GM12878 (cell line): ENCODE measurements around the gene NOSTRIN.

Source experiments
- BHLHE40 ChIP-seq, 2 experiments: fragments of 450-650 bp in 1 of 2; IDR thresholded peaks; 2 replicates each; pipeline ENCODE4 v1.6.1; 2011 to 2017; ENCODE audit warnings: low read depth in 2 of 2, borderline replicate concordance in 1 of 2, improper control_type of control experiment in 1 of 2, low read length in 1 of 2, mild to moderate bottlenecking in 1 of 2
- CREB1 ChIP-seq: IDR thresholded peaks from 2 replicates; pipeline ENCODE4 v1.6.1; 2012; ENCODE audit warnings: low read depth, mild to moderate bottlenecking, inconsistent platforms
- CTCF ChIP-seq, 3 experiments: IDR thresholded peaks in 2 of 3; conservative IDR thresholded peaks in 1 of 3; 2 replicates each; pipeline ENCODE4 v1.5.1; 2011; ENCODE audit warnings: low read depth in 3 of 3, low read length in 3 of 3, mild to moderate bottlenecking in 3 of 3, control low read depth in 2 of 3, moderate library complexity in 2 of 3, inconsistent platforms in 1 of 3, mixed read lengths in 1 of 3; ENCODE audit not compliant: control insufficient read depth in 2 of 3, insufficient read depth in 1 of 3; ENCODE audit errors: extremely low read depth in 1 of 3
- JUND ChIP-seq: IDR thresholded peaks from 2 replicates; pipeline ENCODE4 v1.6.1; 2012; ENCODE audit warnings: low read depth, mild to moderate bottlenecking, low read length, improper control_type of control experiment, moderate library complexity
- KDM1A ChIP-seq: fragments of 200-600 bp; sonication (generic); IDR thresholded peaks from 2 replicates; pipeline ENCODE4 v1.6.1; 2016; ENCODE audit warnings: borderline replicate concordance
- REST ChIP-seq: IDR thresholded peaks from 2 replicates; pipeline ENCODE4 v1.6.1; 2012; ENCODE audit warnings: mild to moderate bottlenecking, low read depth, low read length
- SP1 ChIP-seq: IDR thresholded peaks from one replicate; pipeline ENCODE4 v1.6.1; 2011; ENCODE audit warnings: low read depth, low read length
- USF2 ChIP-seq: IDR thresholded peaks from 2 replicates; pipeline ENCODE4 v1.6.1; 2011; ENCODE audit warnings: low read depth, low read length, improper control_type of control experiment, borderline replicate concordance
- ZBTB33 ChIP-seq: fragments of 450-650 bp; IDR thresholded peaks from 2 replicates; pipeline ENCODE4 v1.6.1; 2017; ENCODE audit warnings: mild to moderate bottlenecking
- TF ChIP-seq, protein P1 (sequence below): fragments of 450-650 bp; formaldehyde crosslinking; IDR thresholded peaks from 2 replicates; pipeline ENCODE4 v1.4.0; 2022; ENCODE audit warnings: mild to moderate bottlenecking, moderate library complexity

DNA sequence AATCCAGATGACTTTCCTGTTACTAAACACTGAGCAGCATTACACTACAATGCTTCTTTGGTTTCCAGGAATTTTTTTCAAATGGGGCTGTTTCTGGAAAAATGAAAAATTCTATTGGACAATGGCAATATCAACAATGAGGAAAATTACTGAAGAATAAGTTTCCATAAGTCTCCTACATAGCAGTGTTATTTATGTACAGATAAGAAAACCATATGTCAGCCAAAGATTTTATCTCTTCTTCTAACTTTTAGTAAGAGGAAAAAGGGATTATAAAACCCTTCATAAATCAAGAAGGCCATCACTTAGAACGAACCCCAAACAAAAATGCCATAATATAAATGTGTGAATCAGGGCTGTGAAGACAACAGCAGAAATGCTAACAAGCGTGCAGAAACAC, 31.6 kb upstream of the NOSTRIN start:
- TF ChIP-seq USF2 = no peak
- TF ChIP-seq SP1 = no peak
- TF ChIP-seq CTCF (IDR thresholded peaks at IDR 0.05 in 2 of 3, conservative IDR thresholded peaks at IDR 0.05 in 1 of 3; ENCODE audit: control insufficient read depth in 2 of 3, extremely low read depth in 1 of 3, insufficient read depth in 1 of 3, low read depth in 3 of 3, low read length in 3 of 3) = no peak
- TF ChIP-seq, protein P1, sequence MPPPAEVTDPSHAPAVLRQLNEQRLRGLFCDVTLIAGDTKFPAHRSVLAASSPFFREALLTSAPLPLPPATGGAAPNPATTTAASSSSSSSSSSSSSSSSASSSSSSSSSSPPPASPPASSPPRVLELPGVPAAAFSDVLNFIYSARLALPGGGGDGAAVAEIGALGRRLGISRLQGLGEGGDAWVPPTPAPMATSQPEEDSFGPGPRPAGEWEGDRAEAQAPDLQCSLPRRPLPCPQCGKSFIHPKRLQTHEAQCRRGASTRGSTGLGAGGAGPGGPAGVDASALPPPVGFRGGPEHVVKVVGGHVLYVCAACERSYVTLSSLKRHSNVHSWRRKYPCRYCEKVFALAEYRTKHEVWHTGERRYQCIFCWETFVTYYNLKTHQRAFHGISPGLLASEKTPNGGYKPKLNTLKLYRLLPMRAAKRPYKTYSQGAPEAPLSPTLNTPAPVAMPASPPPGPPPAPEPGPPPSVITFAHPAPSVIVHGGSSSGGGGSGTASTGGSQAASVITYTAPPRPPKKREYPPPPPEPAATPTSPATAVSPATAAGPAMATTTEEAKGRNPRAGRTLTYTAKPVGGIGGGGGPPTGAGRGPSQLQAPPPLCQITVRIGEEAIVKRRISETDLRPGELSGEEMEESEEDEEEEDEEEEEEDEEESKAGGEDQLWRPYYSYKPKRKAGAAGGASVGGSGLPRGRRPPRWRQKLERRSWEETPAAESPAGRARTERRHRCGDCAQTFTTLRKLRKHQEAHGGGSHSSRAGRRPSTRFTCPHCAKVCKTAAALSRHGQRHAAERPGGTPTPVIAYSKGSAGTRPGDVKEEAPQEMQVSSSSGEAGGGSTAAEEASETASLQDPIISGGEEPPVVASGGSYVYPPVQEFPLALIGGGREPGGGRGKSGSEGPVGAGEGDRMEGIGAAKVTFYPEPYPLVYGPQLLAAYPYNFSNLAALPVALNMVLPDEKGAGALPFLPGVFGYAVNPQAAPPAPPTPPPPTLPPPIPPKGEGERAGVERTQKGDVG (CRISPR knock-in tag) = no peak
- TF ChIP-seq REST = no peak
- TF ChIP-seq CREB1 = no peak
- TF ChIP-seq KDM1A = no peak
- no peak for TF ChIP-seq JUND
- no peak for TF ChIP-seq ZBTB33
- no peak for TF ChIP-seq BHLHE40 (IDR thresholded peaks at IDR 0.05; ENCODE audit: borderline replicate concordance in 1 of 2, low read depth in 2 of 2, low read length in 1 of 2)
